Mesenchymal stem cell (in vitro differentiated cells and primary cell): ENCODE data around the gene CTNNA3.

Experiments
- DNase-seq: peaks from one replicate; pipeline ENCODE4 v3.0.0-alpha.2; 2013
- H2AFZ ChIP-seq: one replicate; pipeline ENCODE4 v1.6.1; 2013; ENCODE audit warnings: low read depth, mild to moderate bottlenecking, control low read depth, inconsistent platforms, low read length, moderate library complexity
- H2AK5ac ChIP-seq: 2 replicates; pipeline ENCODE4 v1.6.1; 2013; ENCODE audit warnings: low read length, moderate library complexity, mild to moderate bottlenecking, inconsistent platforms; ENCODE audit not compliant: severe bottlenecking
- H2BK120ac ChIP-seq: one replicate; pipeline ENCODE4 v1.6.1; 2013; ENCODE audit warnings: low read depth, mild to moderate bottlenecking, inconsistent platforms, low read length, moderate library complexity
- H2BK12ac ChIP-seq, 2 experiments: one replicate each; pipeline ENCODE4 v1.6.1; 2013; ENCODE audit warnings: inconsistent platforms in 2 of 2, low read length in 2 of 2, mild to moderate bottlenecking in 2 of 2, moderate library complexity in 2 of 2, control low read depth in 1 of 2
- H2BK15ac ChIP-seq: one replicate; pipeline ENCODE4 v1.6.1; 2013; ENCODE audit warnings: mild to moderate bottlenecking, low read depth, inconsistent platforms; ENCODE audit not compliant: poor library complexity, severe bottlenecking
- H2BK5ac ChIP-seq: 2 replicates; pipeline ENCODE4 v1.6.1; 2013; ENCODE audit warnings: low read depth, mild to moderate bottlenecking, low read length, control low read depth, inconsistent platforms; ENCODE audit not compliant: poor library complexity, severe bottlenecking
- H3K14ac ChIP-seq, 2 experiments: one replicate each; pipeline ENCODE4 v1.6.1; 2013; ENCODE audit warnings: inconsistent platforms in 2 of 2, low read length in 2 of 2, control low read depth in 1 of 2, mild to moderate bottlenecking in 1 of 2, moderate library complexity in 1 of 2
- H3K18ac ChIP-seq, 2 experiments: one replicate each; pipeline ENCODE4 v1.6.1; 2013; ENCODE audit warnings: inconsistent platforms in 2 of 2, low read length in 2 of 2, control low read depth in 1 of 2, low read depth in 1 of 2, mild to moderate bottlenecking in 1 of 2
- H3K23ac ChIP-seq, 2 experiments: one replicate each; pipeline ENCODE4 v1.6.1; 2013; ENCODE audit warnings: inconsistent platforms in 2 of 2, low read length in 2 of 2, mild to moderate bottlenecking in 2 of 2, moderate library complexity in 2 of 2, control low read depth in 1 of 2
- H3K27ac ChIP-seq: 2 replicates; pipeline ENCODE4 v1.5.1; 2013; ENCODE audit warnings: mild to moderate bottlenecking, moderate library complexity, low read length, control low read depth, inconsistent platforms; ENCODE audit not compliant: poor library complexity, severe bottlenecking
- H3K27me3 ChIP-seq, 2 experiments: 2 replicates each; pipeline versions ENCODE4 v1.6.1 to v1.7.0; 2013; ENCODE audit warnings: low read length in 2 of 2, mild to moderate bottlenecking in 2 of 2, moderate library complexity in 2 of 2, control low read depth in 1 of 2, inconsistent platforms in 1 of 2; ENCODE audit not compliant: control insufficient read depth in 1 of 2, insufficient read depth in 1 of 2
- H3K36me3 ChIP-seq, 2 experiments: 2 replicates each; pipeline versions ENCODE4 v1.6.1 to v1.7.0; 2013; ENCODE audit warnings: low read length in 2 of 2, control low read depth in 1 of 2, inconsistent platforms in 1 of 2, low read depth in 1 of 2, mild to moderate bottlenecking in 1 of 2; ENCODE audit not compliant: insufficient read depth in 2 of 2, control insufficient read depth in 1 of 2
- H3K4ac ChIP-seq, 2 experiments: one replicate each; pipeline ENCODE4 v1.6.1; 2013; ENCODE audit warnings: inconsistent platforms in 2 of 2, low read length in 2 of 2, mild to moderate bottlenecking in 2 of 2, moderate library complexity in 2 of 2, control low read depth in 1 of 2, low read depth in 1 of 2
- H3K4me1 ChIP-seq: 2 replicates; pipeline ENCODE4 v1.6.1; 2013; ENCODE audit warnings: low read depth, low read length, control low read depth; ENCODE audit not compliant: control insufficient read depth, insufficient read depth
- H3K4me2 ChIP-seq: 2 replicates; pipeline ENCODE4 v1.6.1; 2013; ENCODE audit warnings: low read length, mild to moderate bottlenecking, inconsistent platforms; ENCODE audit not compliant: poor library complexity, severe bottlenecking
- H3K4me3 ChIP-seq, 2 experiments: 2 replicates each; pipeline versions ENCODE4 v1.5.1 to v1.7.0; 2013; ENCODE audit warnings: low read length in 2 of 2, mild to moderate bottlenecking in 2 of 2, control low read depth in 1 of 2, low read depth in 1 of 2; ENCODE audit not compliant: insufficient read depth in 1 of 2
- H3K79me1 ChIP-seq: replicated peaks from 2 replicates; pipeline ENCODE4 v1.6.1; 2013; ENCODE audit warnings: mild to moderate bottlenecking, control low read depth, low read length, inconsistent platforms; ENCODE audit not compliant: poor library complexity, severe bottlenecking
- H3K9ac ChIP-seq: 2 replicates; pipeline ENCODE4 v1.7.0; 2013; ENCODE audit warnings: mild to moderate bottlenecking, low read length, moderate library complexity
- H3K9me3 ChIP-seq: 2 replicates; pipeline ENCODE4 v1.7.0; 2013; ENCODE audit warnings: mild to moderate bottlenecking, low read length; ENCODE audit not compliant: control insufficient read depth
- H4K8ac ChIP-seq: one replicate; pipeline ENCODE4 v1.6.1; 2013; ENCODE audit warnings: inconsistent platforms, mild to moderate bottlenecking, low read length, moderate library complexity
- H4K91ac ChIP-seq: one replicate; pipeline ENCODE4 v1.6.1; 2013; ENCODE audit warnings: mild to moderate bottlenecking, low read length, inconsistent platforms
- WGBS: methylation state at CpG from one replicate; pipeline ENCODE4 v1.1.7; 2013; ENCODE audit warnings: mixed read lengths; 5-methylcytosine and 5-hydroxymethylcytosine counted together

The CTNNA3 gene

DNA sequence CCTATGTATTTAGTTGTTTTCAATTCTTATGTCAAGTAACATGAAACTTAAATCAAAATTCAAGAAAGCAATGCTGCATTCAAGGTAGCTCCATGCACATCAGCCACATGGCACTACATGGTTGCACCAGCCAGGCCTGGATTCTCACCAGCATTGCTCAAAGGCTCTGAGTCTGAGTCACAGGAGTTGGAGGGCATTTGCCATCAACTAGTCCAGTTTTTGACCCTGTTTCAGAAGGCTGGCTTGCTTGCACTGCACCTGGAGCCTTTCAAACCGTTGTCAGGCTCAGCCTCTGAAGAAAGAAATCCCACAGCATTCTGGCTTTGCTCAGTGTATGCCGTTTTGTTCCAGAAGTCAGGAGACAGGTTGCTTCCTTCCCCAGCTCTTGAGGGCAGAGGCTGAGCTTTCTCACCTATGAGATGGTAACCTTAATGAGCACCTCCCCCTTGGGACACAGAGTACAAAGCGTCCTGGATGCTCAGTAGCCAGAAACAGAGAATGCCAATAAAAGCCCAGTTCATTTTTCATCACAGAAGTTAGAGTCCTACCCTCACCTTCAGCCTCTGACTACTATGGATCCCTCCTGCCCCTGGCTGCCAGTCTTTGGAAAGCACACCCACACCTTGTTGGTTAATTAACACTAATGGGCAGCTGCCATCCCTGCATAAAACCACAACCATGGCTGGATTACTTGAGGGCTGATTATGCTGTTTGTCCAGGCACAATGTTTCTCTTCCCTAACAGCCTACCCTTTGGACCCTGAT, 1058.5 kb downstream of the CTNNA3 start:
- H3K27me3 ChIP-seq, result no peaks in the 10 kb centered on the region
- no peak overlapping the region for H2BK120ac ChIP-seq
- H3K4me2 ChIP-seq, result no peak overlapping the region
- H2BK5ac ChIP-seq, result no peak overlapping the region
- no peak overlapping the region for H3K18ac ChIP-seq
- H2AFZ ChIP-seq, result no peak overlapping the region
- no peak overlapping the region for H4K91ac ChIP-seq
- H2AK5ac ChIP-seq, result no peak overlapping the region
- WGBS, result 72% methylated on average over 3 of the region's 3 CpGs
- no peak overlapping the region for H3K4me3 ChIP-seq
- H3K9me3 ChIP-seq, result no peaks in the 10 kb centered on the region
- H3K23ac ChIP-seq, result no peak overlapping the region
- no peak overlapping the region for H2BK15ac ChIP-seq
- no peak for DNase-seq
- H3K79me1 ChIP-seq, result no peaks in the 10 kb centered on the region
- H3K9ac ChIP-seq, result no peak overlapping the region
- H3K4me1 ChIP-seq, result no peaks in the 10 kb centered on the region
- no peak overlapping the region for H3K27ac ChIP-seq
- no peak overlapping the region for H4K8ac ChIP-seq
- H3K4ac ChIP-seq, result no peak overlapping the region
- no peak overlapping the region for H2BK12ac ChIP-seq
- H3K14ac ChIP-seq, result no peak overlapping the region
- H3K36me3 ChIP-seq, result no peaks in the 10 kb centered on the region

DNA sequence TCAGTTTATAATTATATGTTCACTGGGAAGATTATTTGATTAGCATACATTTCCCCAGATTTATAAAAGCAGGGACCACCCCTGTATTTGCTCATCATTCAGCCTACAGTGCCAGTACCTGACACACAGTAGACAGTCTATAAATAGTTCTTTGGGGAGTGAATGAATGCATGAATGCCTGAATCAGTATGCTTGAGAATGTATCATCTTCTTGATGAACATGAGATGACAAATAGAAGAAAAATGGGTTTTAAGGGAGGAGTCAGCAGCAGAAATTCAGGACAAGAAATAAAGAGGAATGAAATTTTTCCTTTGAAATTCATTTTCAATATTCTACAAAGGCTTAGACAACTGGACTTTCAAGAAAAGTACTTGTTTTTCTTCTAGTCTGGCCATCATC, 1066.0 kb downstream of the CTNNA3 start:
- H2BK15ac ChIP-seq, result no peak overlapping the region
- no peak overlapping the region for H3K14ac ChIP-seq
- no peak overlapping the region for H2AFZ ChIP-seq
- H4K8ac ChIP-seq, result no peak overlapping the region
- no peak overlapping the region for H4K91ac ChIP-seq
- no peaks in the 10 kb centered on the region for H3K4me1 ChIP-seq
- no peak overlapping the region for H3K4me3 ChIP-seq
- H3K27me3 ChIP-seq, result no peaks in the 10 kb centered on the region
- H2AK5ac ChIP-seq, result no peak overlapping the region
- DNase-seq, result no peak
- H2BK5ac ChIP-seq, result no peak overlapping the region
- no peak overlapping the region for H3K9ac ChIP-seq
- no peak overlapping the region for H3K23ac ChIP-seq
- no peaks in the 10 kb centered on the region for H3K79me1 ChIP-seq
- H2BK120ac ChIP-seq, result no peak overlapping the region
- H3K27ac ChIP-seq, result no peak overlapping the region
- H3K4me2 ChIP-seq, result no peak overlapping the region
- no peak overlapping the region for H3K4ac ChIP-seq
- no peaks in the 10 kb centered on the region for H3K9me3 ChIP-seq
- H2BK12ac ChIP-seq, result no peak overlapping the region
- H3K36me3 ChIP-seq, result no peaks in the 10 kb centered on the region
- no peak overlapping the region for H3K18ac ChIP-seq

DNA sequence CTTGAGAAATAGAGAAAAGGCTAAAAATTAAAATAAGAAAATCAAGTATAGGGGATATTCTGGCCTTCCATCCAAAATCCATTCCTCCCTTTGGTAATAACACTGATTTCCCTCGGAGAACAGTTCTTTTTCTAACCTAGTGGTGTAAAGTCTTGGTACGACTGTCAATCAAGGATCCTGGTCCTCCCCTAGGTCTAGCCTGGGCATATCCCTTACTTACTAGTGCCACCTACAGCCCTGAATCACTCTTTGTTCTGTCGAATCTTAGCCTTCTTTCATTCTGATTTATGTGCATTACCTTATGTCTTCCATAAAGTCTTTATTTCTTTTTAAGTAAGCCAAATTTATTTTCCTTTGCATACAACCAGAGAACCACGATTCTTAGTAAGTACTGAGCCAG, 1068.8 kb downstream of the CTNNA3 start:
- H3K18ac ChIP-seq, result no peak overlapping the region

DNA sequence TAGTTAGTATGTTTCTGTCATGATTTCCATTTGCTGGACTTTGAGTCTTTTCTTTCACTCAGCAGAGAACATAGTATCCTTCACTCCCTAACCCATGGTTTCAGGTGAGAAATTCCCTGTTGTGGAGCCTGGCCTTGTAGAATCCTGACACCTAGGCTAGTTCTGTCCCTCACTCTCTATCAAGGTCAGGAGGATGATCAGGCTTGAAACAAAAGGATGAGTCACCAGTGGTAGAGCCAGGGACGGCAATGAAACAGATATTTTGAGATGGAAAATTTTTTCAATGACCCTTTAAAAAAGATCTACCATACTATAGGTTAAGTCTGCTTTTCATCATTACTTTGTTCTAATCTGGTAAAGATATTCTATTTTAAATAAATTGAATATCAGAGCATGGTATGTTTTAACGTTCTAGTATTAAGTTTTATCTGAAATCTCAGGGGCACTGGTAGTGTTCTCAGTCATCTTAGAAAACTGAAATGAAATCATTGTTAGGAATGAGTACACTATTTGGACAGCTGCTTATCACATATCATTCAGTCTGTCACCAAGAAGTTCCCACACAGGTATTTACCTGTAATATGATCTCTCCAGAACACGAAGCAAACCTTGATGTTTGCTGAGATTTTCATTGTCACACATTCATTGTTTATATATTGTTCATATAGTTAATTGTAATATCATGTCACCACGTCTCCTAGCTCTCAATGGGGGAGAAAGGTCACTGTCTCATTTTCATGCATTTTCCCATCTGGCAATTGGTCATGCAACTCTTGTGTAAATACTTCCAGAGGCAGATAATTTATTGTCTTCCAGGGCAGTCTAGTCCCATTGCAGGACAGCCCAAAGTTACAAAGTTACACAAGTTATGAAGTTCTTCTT, 1070.0 kb downstream of the CTNNA3 start:
- Histone ChIP-seq H2BK120ac (no peak overlapping the region), H3K36me3 (no peaks in the 10 kb centered on the region), H3K9me3 (no peaks in the 10 kb centered on the region), H3K79me1 (no peaks in the 10 kb centered on the region), H3K4me3 (no peak overlapping the region), H4K8ac (no peak overlapping the region), H3K4me2 (no peak overlapping the region), H3K4ac (no peak overlapping the region), H2BK15ac (no peak overlapping the region), H3K18ac (no peak overlapping the region), H3K14ac (no peak overlapping the region), H3K27ac (no peak overlapping the region), H2AFZ (no peak overlapping the region), H2BK5ac (no peak overlapping the region), H3K23ac (no peak overlapping the region), H3K27me3 (no peaks in the 10 kb centered on the region), H3K9ac (no peak overlapping the region), H2BK12ac (no peak overlapping the region), H3K4me1 (no peaks in the 10 kb centered on the region), H4K91ac (no peak overlapping the region), H2AK5ac (no peak overlapping the region)
- 60% methylated on average over 1 of the region's 4 CpGs for WGBS
- DNase-seq, result no peak

More for the DNA sequence above, 1068.8 kb downstream of the CTNNA3 start:
- H3K14ac ChIP-seq, result no peak overlapping the region
- no peaks in the 10 kb centered on the region for H3K4me1 ChIP-seq
- no peak overlapping the region for H4K91ac ChIP-seq
- no peaks in the 10 kb centered on the region for H3K27me3 ChIP-seq
- H3K9ac ChIP-seq, result no peak overlapping the region
- H4K8ac ChIP-seq, result no peak overlapping the region
- no peak overlapping the region for H2BK5ac ChIP-seq
- no peak overlapping the region for H2BK12ac ChIP-seq
- no peak overlapping the region for H2AFZ ChIP-seq
- no peak overlapping the region for H3K23ac ChIP-seq
- 38% methylated on average over 3 of the region's 4 CpGs for WGBS
- peak overlapping the region; percentile 33 for H3K27ac ChIP-seq
- H3K4me2 ChIP-seq, result no peak overlapping the region
- H3K4ac ChIP-seq, result no peak overlapping the region
- no peak overlapping the region for H2BK120ac ChIP-seq
- H3K79me1 ChIP-seq, result no peaks in the 10 kb centered on the region
- peak; percentile 1 for DNase-seq
- H3K4me3 ChIP-seq, result no peak overlapping the region
- H3K36me3 ChIP-seq, result no peaks in the 10 kb centered on the region
- no peak overlapping the region for H2BK15ac ChIP-seq
- no peak overlapping the region for H2AK5ac ChIP-seq
- H3K9me3 ChIP-seq, result no peaks in the 10 kb centered on the region
